SU-DHL-6 (cell line): ENCODE measurements around the gene PLXDC2.

Source experiments
- CTCF ChIP-seq: fragments of 200-600 bp; sonication (generic); IDR thresholded peaks from one replicate; pipeline ENCODE4 v1.5.1; 2017; ENCODE audit warnings: antibody characterized with exemption, mild to moderate bottlenecking, low read length, moderate library complexity; ENCODE audit not compliant: insufficient read depth, poor library complexity, severe bottlenecking
- EZH2phosphoT487 ChIP-seq: fragments of 200-600 bp; sonication (generic), shearing (Covaris generic); conservative IDR thresholded peaks from 2 replicates; pipeline ENCODE4 v1.6.1; 2018; ENCODE audit warnings: mild to moderate bottlenecking, antibody characterized with exemption, low read length, moderate library complexity, mixed read lengths

- TF ChIP-seq CTCF (no peak), EZH2phosphoT487 (no peak)
Measured at GRCh38 chr10:20254497-20254896, 438.3 kb downstream of the PLXDC2 start.
